Ovary (tissue), 3 donors: Measurements from ENCODE around the gene PFKFB2.

ENCODE experiments used
- EP300 ChIP-seq: sonication (generic); formaldehyde crosslinking; IDR thresholded peaks from one replicate; pipeline ENCODE4 v1.6.1; 2017; ENCODE audit warnings: antibody characterized with exemption
- POLR2A ChIP-seq: fragments of 450-650 bp; IDR thresholded peaks from one replicate; pipeline ENCODE4 v1.6.1; 2017; ENCODE audit warnings: antibody characterized with exemption, mild to moderate bottlenecking, moderate library complexity
- TF ChIP-seq, protein P1 (sequence below), 3 donors: fragments of 450-650 bp in 2 of 3; fragments of 200-600 bp in 1 of 3; IDR thresholded peaks; one replicate each; pipeline versions ENCODE4 v1.5.1 to v1.8.0; 2016 to 2022; ENCODE audit warnings: antibody characterized with exemption in 3 of 3, mild to moderate bottlenecking in 1 of 3
- donor health status: DM: no; HTN: no; CAD: no.

DNA sequence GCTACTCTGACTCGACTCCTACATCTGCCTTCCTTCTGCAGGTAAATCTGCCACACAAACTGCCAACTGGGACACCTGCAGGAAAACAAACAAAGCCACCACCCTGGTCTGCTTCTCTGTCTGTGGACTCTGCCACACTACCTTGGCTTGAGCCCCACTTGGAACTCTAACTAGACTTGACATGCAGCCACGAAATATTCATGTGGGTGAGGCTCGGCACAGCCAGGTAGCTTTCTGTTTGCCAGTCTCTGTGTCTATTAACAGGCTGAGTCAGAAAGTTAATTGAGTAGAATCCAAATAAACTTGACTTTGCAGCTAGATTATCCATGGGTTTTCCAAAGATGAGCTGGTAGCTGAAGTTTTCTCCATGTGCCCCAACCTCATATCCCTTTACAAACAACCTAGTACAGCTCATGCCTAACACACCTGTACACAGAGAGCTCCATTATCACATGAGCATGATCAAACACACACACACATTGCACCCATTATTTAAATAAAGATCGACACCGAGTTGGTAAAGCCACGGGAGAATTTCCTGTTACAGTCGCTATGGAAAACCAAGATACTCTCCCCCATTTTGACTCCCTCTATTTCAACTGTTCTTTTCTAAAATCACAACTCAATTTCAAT is 21.3 kb upstream of the PFKFB2 start:
- no peak for TF ChIP-seq POLR2A
- TF ChIP-seq, protein P1, sequence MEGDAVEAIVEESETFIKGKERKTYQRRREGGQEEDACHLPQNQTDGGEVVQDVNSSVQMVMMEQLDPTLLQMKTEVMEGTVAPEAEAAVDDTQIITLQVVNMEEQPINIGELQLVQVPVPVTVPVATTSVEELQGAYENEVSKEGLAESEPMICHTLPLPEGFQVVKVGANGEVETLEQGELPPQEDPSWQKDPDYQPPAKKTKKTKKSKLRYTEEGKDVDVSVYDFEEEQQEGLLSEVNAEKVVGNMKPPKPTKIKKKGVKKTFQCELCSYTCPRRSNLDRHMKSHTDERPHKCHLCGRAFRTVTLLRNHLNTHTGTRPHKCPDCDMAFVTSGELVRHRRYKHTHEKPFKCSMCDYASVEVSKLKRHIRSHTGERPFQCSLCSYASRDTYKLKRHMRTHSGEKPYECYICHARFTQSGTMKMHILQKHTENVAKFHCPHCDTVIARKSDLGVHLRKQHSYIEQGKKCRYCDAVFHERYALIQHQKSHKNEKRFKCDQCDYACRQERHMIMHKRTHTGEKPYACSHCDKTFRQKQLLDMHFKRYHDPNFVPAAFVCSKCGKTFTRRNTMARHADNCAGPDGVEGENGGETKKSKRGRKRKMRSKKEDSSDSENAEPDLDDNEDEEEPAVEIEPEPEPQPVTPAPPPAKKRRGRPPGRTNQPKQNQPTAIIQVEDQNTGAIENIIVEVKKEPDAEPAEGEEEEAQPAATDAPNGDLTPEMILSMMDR (IDR thresholded peaks at IDR 0.05), result no peak
- no peak for TF ChIP-seq EP300
